Central memory CD4-positive, alpha-beta T cell (primary cell): Measurements from ENCODE around the gene DEFB110.

ENCODE experiments used
- DNase-seq: peaks from one replicate; pipeline ENCODE4 v3.0.0; 2022
- total RNA-seq, 3 experiments: gene quantifications; one replicate each; lab custom pipeline; 2026; lab: John Stamatoyannopoulos, UW

The DEFB110 gene
- total RNA-seq, result 0 reads per million in 3 experiments

DNA sequence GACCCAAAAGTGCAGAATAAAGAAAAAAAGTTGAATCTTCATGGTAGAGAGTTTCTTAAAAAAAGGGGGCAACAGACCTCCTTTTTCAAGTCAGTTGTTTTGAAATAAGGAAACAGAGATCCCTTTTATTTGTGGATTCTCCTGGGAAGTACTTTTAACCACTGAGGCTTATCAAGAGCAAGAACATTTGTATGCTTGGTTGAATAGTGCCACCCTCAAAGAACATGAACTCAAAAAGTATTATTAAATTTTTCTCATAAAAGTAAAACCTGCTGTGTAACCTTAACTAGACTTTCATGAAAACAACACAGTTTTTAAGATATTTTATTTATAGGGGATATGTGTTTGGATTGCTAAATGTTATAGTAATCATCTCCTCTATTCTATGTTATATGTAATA is at the start of gene DEFB110:
Gene DEFB110 (minus strand): TSS at position 101 of the 400 bp plus-strand sequence. CDS start 59 bp downstream, at position 42.
- DNase-seq, result no peak

DNA sequence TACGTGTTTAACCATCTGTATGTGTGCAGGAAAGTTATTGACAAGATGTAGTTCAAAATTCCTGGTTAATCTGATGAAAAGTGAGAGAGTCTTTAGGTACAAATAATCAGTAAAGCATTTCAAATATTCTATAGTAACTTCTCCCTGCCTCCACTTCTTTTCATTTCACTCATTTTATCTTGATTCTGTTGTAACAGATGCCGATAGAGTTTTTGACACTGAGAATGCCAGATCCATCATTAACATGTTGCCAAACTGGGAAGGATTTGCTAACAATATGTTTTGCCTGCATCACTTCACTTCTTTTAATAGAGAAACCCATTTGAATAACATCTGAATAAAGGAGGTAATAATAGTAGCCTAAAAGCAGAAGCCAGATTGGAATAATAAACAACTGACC is 48.3 kb upstream of the DEFB110 start:
- DNase-seq, result no peak

DNA sequence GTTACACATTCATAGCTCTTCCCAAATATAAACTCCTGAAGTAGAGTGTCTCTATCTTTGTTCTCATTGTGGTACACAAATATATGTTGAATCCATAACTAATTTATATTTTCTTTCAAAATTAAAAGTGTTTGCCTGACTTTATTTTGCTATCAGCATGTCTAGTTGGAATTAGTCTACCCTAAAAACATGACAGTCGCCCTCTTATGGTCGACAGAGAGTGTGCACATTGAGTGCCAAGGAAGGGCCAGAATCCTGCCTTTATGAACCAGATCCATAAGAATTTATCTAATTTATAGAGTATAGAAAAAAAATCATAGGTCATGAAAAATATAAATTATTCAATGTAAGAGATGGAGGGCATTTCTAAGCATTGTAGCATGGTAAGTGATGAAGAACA is 40.3 kb upstream of the DEFB110 start:
- no peak for DNase-seq

DNA sequence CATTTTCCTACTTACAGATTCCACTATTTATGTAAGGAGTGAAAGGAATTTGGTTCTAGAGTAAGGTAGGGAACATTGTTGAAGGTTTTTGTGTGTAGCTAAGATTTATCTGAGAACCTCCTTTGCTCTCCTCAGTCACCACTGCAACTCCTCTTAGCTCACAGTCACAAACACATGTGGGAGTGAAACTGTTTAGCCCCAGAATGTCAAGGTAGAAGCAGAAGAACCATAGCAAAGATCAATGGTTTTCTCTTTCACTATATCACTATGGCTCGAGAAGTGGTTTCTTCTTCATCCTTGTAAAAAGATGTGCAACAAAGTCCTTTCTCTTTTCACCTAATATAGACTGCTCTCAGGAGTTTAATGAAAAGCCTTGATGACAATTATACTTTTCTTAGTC is 34.4 kb upstream of the DEFB110 start:
- DNase-seq, result no peak

DNA sequence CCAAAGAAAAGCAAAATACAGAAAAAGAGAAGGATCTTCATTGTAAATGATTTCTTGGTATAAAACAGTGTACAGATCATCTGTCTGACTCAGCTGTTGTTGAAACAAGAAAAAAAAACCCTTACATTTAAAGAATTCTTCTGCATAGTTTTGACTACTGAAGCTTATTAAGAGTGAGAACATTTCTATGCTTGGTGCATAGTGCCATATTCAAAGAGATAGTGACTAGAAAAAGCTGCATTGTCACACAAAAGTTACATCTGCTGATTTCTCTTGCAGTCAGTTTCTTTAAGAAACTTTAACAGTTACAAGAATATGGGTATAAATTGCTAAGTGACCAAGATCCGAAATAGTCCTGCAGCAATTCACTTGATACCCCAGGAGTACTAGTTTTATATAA is 28.0 kb upstream of the DEFB110 start, which contains the start of gene DEFB112:
Gene DEFB112 (minus strand): TSS at position 101 of the 400 bp plus-strand sequence. CDS start 60 bp downstream, at position 41.
- DNase-seq, result no peak

DNA sequence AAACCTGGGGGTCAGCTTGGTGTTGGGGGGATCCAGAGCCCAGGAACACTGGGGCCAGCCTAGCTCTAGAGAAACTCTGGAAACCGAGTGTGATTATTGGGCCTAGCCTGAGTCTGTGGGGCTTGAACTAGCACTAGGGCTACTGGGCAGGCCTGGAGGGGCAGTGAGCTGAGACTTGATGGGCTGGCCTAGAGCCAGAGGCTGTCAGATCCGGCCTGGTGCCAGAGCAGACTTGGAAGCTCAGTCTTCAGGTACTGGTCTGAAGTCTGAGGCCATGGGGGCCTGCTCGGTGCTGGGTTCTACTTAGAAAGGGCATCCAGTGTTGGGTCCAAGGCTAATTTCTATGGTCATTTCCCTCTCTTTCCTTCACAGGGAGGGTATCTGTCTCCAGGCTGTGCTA is 25.2 kb upstream of the DEFB110 start:
- no peak for DNase-seq

DNA sequence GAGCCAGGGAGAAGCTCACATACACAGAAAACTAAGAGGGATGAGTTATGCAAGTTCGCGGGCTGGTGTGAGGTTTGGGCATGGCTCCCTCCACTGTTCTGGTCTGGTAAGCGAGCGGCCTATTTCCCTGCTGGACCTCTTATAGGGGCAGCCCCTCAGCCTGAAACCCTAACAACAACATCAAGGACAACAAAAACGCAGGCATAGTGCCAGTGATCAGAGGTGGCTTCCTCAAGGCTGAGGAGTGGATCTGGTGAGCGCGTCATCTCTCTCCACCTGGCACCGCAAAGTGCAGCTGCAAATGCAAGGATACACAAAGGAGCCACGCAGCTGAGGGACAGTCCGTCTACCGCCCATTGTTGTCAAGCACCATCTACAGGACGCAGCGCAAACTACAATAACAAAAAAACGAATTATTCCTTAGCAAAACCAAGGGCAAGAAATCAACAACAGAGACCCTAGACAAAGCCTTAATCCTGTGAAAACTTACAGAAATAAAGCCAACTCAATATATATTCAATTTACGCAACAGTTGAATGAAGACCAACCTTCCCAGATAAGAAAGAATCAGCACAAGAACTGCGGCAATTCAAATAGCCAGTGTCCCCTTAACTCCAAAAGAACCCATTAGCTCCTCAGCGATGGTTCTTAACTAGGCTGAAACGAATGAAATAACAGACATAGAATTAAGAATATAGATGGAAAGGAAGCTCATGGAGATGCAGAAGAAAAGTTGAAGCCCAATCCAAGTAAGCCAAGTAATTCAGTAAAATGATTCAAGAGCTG is 9.2 kb upstream of the DEFB110 start:
- DNase-seq, result no peak

DNA sequence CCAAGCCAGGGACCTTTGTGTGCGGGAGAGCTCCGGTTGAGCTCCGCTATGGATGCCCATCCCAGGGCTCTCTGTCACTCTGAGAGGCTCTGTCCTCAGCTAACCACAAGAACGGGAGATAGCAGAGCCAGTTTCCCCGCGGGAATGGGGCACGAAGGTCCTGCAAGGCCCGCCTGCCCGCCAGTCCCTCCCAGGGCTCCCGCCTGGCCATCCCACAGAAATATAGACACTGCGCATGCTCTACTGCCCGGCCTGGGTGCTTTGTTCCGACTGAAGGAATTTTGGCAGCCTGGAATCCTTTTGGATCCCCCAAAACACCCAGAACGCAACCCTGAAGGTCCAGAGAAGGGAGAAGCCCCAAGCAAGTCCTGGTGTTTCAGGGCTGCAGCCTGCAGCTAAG is 8.6 kb upstream of the DEFB110 start:
- no peak for DNase-seq

DNA sequence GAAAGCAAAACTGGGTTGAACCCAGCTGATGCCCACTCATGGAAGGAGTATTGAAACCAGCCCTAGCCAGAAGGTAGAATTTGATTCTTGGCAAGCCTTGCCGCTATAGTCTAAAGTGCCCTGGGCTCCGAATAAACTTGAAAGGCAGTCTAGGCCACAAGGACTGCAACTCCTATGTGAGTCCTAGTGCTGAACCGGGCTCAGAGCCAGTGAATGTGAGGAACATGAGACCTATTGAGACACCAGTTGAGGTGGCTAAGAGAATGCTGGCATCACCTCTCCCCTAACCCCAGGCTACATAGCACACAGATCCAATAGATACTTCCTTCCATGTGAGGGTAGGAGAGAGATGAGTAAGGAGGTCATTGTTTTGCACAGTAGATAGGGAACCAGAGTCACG is 3.5 kb upstream of the DEFB110 start:
- DNase-seq, result no peak

DNA sequence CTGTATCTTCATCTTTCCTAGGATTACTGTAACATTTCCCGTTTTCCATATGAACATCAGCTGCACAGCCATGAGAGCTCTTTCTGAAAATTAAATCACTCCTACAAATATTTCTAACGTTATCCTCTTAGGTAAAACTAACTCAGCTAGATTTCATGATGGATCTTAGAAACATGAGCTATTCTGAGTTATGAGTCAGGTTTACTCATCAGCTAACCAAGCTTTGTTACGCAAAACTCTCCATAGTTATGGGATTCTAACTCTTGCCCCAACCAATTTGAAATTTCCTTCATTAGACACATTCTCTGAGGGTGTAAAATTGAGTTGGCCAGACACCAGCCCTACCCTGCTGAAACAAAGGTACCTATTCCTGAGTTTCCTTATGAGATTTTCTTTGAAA is 14.0 kb downstream of the DEFB110 start:
- DNase-seq, result no peak

DNA sequence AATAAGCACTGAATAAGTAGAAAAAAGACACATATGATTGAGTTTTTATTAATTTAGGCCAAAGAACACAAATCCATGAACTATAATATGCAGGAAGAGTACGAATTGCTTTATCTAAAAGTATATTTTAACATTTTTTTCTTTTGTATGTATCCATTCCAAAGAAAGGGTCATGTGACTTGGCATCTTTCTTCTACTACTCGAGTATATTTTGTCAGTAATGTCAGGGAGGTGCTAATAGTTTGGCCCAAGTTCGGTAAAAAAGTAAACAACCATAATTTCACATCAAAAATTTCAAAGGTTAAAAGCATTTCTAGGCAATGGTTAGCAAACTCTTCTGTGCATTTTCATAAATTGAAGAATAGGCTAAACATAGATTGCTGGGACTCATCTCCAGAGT is 18.7 kb downstream of the DEFB110 start:
- DNase-seq, result no peak

DNA sequence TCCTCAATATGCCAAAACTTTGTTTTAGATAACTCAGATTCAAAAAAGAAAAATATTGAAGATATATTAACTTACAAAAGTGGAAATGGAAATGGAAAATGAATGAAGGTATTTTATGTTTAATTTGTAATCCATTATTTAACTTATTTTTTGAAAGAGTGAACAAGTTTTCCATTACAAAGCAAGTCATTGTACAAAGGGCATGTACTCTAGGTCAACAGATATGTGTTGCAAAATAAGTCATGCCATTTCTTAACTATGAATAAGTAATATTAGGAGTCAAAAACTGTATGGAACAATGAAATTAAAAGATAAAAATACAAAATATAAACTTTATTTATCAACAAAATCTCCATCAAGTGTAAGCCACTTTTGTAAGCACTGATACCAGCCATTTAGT is 26.5 kb downstream of the DEFB110 start:
- no peak for DNase-seq

DNA sequence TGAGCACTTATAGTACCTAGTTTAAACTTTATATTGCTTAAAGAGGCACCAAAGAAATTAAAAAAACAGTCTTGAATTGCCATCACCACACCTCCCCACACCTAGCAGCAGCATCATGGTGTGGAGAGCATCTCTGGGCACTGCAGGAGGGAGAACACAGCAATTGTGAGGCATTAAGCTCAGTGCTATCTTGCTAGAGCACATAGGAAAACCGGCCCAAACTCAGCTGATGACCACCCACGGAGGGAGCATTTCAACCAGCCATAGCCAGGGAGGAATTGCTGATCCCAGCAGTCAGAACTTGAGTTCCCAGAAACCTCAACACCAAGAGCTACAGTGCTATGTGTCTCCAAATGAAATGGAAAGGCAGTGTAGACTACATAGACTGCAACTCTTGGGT is 32.9 kb downstream of the DEFB110 start:
- DNase-seq, result no peak

DNA sequence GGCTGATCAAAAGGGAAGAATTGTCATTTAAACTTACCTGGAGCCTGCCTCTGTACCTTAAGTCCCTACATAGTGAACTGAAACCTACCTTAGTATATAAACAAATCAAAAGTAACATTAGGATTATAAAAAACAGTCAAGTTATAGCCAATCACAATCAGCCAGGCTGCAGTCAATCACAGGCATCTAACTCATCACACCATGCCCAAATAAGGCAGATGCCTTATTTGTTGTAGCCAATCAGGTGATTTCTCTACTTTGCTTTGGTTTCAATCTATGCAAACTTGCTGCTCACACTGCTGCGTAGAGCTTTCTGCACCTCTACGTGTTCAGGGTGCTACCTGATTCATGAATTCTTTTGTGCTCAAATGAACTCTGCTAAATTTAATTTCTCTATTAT is 34.0 kb downstream of the DEFB110 start:
- DNase-seq, result no peak

DNA sequence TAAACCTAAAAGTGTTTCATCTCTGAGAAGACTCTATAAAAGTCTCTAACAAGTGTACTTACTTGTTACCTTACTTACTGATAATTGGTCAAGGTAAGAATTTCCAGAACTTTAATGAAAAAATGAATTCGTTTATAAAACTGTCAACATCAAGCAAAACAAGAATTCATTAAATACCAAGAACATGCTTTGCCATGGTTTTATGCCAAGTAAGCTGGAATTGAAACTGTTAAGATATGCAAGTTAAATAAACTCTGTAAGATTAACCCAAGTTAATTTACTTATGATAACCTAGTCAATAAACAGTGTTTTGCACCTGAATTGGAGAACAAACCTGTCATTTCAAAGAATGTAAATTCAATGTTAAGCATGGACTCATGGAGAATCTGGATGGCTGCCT is 35.2 kb downstream of the DEFB110 start:
- no peak for DNase-seq

DNA sequence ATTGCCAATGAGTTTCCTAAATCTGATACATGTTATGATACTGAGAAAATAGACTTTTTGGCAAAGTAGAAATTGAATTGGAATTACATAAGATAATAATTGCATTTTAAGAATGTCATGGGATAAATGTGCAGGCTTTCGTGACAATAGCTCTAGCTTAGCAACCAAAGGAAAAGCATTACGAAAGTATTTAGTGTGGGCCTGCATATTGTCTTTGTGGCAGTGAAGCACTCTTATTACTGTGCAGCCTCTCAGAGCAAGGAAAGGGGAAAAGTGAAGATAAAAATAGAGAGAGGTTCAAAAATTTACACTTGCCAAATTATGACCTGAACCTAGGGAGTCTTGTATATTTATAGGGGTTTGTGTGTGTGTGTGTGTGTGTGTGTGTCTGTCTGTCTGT is 39.7 kb downstream of the DEFB110 start:
- no peak for DNase-seq

DNA sequence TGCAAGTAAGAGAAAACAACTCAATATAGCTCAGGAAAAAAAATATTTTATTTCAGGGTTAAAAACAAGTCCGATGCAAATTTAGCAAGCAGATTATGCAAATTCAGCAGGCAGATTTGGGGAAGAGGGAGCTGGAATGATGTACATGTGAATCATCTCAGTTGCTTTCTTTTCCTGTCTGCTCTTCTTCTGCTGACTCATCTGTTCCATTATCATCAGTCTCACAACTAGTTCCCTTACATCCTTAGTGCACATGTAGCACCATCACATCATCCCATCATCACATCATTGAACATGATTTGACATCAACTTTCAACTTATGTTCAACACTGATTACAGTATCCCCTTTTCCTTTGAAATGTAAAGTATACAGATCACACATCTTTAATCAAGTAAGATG is 40.9 kb downstream of the DEFB110 start:
- no peak for DNase-seq

DNA sequence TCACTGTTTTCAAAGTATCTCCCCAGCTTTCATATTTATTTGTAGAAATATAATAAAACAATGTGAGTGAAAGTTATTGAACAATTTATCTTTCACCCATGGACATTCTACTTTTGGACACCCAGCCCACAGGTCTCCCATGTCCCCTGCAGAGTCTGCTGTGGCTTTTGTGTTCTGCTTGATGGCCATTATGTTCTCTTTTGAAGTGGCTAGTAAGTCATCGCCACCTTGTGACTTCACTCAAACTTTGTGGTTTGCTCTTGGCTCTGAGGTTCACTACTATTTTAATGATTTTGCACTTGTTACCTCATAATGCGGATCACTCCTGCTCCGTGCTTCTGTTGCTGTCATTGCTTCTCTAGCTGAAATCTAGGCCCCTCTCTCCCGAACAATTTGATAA is 42.2 kb downstream of the DEFB110 start:
- DNase-seq, result no peak

DNA sequence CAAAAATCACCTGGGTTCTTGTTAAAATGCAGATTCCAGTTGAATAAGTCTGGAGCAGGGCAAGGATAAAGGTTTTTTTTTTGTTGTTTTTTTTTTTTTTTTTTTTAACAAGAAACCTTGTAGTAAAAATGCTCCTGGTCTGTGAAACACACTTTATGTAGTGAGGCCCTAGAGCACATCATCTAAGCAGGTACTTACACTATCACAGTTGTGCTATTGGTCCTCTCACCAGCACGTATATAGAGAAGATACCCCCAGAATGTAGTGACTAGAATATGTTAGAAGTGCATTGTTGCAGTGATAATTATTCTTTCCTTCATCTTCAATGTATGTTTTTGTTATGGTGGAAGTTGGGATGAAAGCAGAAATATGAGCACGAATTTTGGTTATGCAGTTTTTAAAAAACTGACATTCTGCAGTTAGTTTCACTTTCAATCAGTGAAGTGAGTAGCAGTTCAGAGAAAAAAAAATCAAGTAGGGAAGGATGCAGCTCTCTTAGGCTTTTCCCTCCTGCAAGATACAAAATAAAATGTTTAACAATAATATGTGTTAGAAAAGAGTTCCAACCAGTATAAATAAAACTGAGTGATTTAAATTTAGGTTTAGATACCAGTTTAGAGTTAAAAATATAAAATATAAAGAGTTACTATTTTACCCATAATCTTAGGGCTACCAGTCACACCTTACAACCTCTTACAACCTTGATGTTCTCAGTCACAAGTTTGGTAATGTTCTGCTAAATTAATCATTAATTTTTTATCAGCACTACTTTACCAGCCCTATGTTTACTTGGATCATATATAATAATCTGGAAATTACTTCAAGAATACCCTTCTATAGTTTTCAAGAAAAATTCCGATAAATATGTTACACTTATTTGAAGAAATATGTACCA is 43.2 kb downstream of the DEFB110 start:
- DNase-seq, result no peak

DNA sequence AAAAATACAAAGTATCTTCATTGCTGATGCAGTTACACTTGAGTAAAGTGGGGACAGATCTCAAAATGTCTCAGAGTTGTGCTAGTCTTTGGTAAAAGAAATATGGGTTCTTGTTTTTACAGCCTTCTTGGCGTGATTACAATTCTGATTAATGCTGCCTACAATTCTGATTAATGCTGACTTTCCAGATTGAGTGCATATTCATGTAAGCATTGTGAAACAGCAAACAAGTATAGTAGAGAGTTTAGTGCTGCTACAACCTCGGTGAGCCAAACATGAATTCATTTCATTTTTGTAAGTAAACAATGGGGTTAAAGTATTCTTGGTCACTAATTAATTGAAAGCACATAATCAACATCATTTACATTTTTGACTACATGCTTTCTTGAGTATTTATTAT is 52.2 kb downstream of the DEFB110 start, which contains the start of gene DEFB113:
Gene DEFB113 (minus strand): TSS at position 21 of the 400 bp plus-strand sequence. CDS start 0 bp downstream, at position 21.
- no peak for DNase-seq
